ENCODE data around the gene MYO5A. TPM values are rescaled to one million over a fixed set of nuclear protein-coding genes. Genes with fewer than 3 reads are reported as not detected.

Gene MYO5A
- total and polyA plus RNA-seq, 3 donors from 2014 or later, result 11.7 to 35.5 (median 24.3) TPM

- Histone ChIP-seq H3K4me3 (no peak overlapping the region), H3K27ac (no peak overlapping the region), H3K4me1 (no peaks in the 10 kb centered on the region), H3K27me3 (no peaks in the 10 kb centered on the region), H3K36me3 (ENCODE audit: low read depth, missing control alignments) (no peaks in the 10 kb centered on the region), H3K9me3 (no peaks in the 10 kb centered on the region)
- TF ChIP-seq POLR2A (IDR thresholded peaks at IDR 0.05) (no peak), CTCF (IDR thresholded peaks at IDR 0.05) (no peak)
- intact Hi-C loops (cut with DNase I; ENCODE audit: low total_unique reads), result no loop called here
- 83 to 88% methylated on average over 3 of the region's 3 CpGs for WGBS, 2 donors
- no peak for DNase-seq
Measured at GRCh38 chr15:52369030-52369429, 159.7 kb downstream of the MYO5A start.

GRCh38 chr15:52368402-52368801 is 160.3 kb downstream of the MYO5A start:
- TF ChIP-seq POLR2A (IDR thresholded peaks at IDR 0.05), result no peak
- no peak for TF ChIP-seq CTCF (IDR thresholded peaks at IDR 0.05)
- Histone ChIP-seq H3K4me3 (no peak overlapping the region), H3K27ac (no peak overlapping the region), H3K9me3 (no peaks in the 10 kb centered on the region), H3K4me1 (no peaks in the 10 kb centered on the region), H3K36me3 (ENCODE audit: low read depth, missing control alignments) (no peaks in the 10 kb centered on the region), H3K27me3 (no peaks in the 10 kb centered on the region)
- 90% methylated on average over 3 of the region's 3 CpGs for WGBS, 2 donors
- DNase-seq, result no peak
- intact Hi-C loops (cut with DNase I; ENCODE audit: low total_unique reads), result no loop called here

GRCh38 chr15:52362497-52362896 is 166.2 kb downstream of the MYO5A start:
- H3K4me3 ChIP-seq, result no peak overlapping the region
- no peaks in the 10 kb centered on the region for H3K36me3 ChIP-seq (ENCODE audit: low read depth, missing control alignments)
- no peak overlapping the region for H3K27ac ChIP-seq
- TF ChIP-seq POLR2A (IDR thresholded peaks at IDR 0.05) (no peak), CTCF (IDR thresholded peaks at IDR 0.05) (no peak)
- DNase-seq, result no peak
- intact Hi-C loops (cut with DNase I; ENCODE audit: low total_unique reads), result no loop called here
- H3K9me3 ChIP-seq, result no peaks in the 10 kb centered on the region
- H3K27me3 ChIP-seq, result no peaks in the 10 kb centered on the region
- WGBS, 2 donors, result 92 to 93% methylated on average over 3 of the region's 3 CpGs
- H3K4me1 ChIP-seq, result no peaks in the 10 kb centered on the region

- no peak for TF ChIP-seq CTCF (IDR thresholded peaks at IDR 0.05)
- TF ChIP-seq POLR2A (IDR thresholded peaks at IDR 0.05), result no peak
- Histone ChIP-seq H3K27ac (no peak overlapping the region), H3K4me3 (no peak overlapping the region), H3K27me3 (no peaks in the 10 kb centered on the region), H3K4me1 (no peaks in the 10 kb centered on the region), H3K36me3 (ENCODE audit: low read depth, missing control alignments) (no peaks in the 10 kb centered on the region), H3K9me3 (no peaks in the 10 kb centered on the region)
- intact Hi-C loops (cut with DNase I; ENCODE audit: low total_unique reads), result no loop called here
- WGBS, 2 donors, result 92 to 93% methylated on average over 4 of the region's 4 CpGs
- no peak for DNase-seq
Measured at GRCh38 chr15:52361975-52362494, 166.6 kb downstream of the MYO5A start.

GRCh38 chr15:52361494-52361893 is 167.2 kb downstream of the MYO5A start:
- H3K9me3 ChIP-seq, result no peaks in the 10 kb centered on the region
- no peak overlapping the region for H3K4me3 ChIP-seq
- TF ChIP-seq POLR2A (IDR thresholded peaks at IDR 0.05) (no peak), CTCF (IDR thresholded peaks at IDR 0.05) (no peak)
- H3K4me1 ChIP-seq, result no peaks in the 10 kb centered on the region
- no peak for DNase-seq
- intact Hi-C loops (cut with DNase I; ENCODE audit: low total_unique reads), result no loop called here
- no peaks in the 10 kb centered on the region for H3K27me3 ChIP-seq
- H3K27ac ChIP-seq, result no peak overlapping the region
- 70 to 86% methylated on average over 4 of the region's 4 CpGs for WGBS, 2 donors
- H3K36me3 ChIP-seq (ENCODE audit: low read depth, missing control alignments), result no peaks in the 10 kb centered on the region
